Endothelial cell of umbilical vein (primary cell): Measurements from ENCODE around the gene TENT5C. TPM values are rescaled to one million over a fixed set of nuclear protein-coding genes. Genes with fewer than 3 reads are reported as not detected.

Source experiments
- BruUV-seq: library from RNA; stranded (reverse); fragments of 400-500 nt; replicated peaks from 2 replicates; lab custom pipeline; 2021; lab: Mats Ljungman, UMichigan
- CTCF ChIA-PET: fragments of 300-600, 350-600 bp; sonication (Branson Sonifier 250); formaldehyde crosslinking; loops from one replicate; lab custom pipeline; 2021; ENCODE audit warnings: antibody characterized with exemption, inconsistent platforms; lab: Charles Lee
- POLR2A ChIA-PET: fragments of 300-600, 350-600 bp; sonication (Branson Sonifier 250); formaldehyde crosslinking; loops from one replicate; lab custom pipeline; 2021; ENCODE audit warnings: antibody characterized with exemption, inconsistent platforms; lab: Charles Lee
- DNase-seq: peaks from one replicate; pipeline ENCODE4 v3.0.0-alpha.2; 2011; ENCODE audit warnings: low read depth, low spot score
- FAIRE-seq: peaks from 2 replicates; lab custom pipeline; 2011; peaks lifted over from hg19 to GRCh38; lab: Jason Lieb, UNC
- H2AFZ ChIP-seq: 2 replicates; pipeline ENCODE4 v1.6.0; 2012; ENCODE audit warnings: low read depth, low read length, control low read depth, inconsistent platforms
- H3K27ac ChIP-seq: 2 replicates; pipeline ENCODE4 v1.5.1; 2011; ENCODE audit warnings: low read depth, mild to moderate bottlenecking, control low read depth, low read length, moderate library complexity; ENCODE audit not compliant: insufficient read depth
- H3K27me3 ChIP-seq, 2 experiments: 2 replicates each; pipeline versions ENCODE4 v1.6.0 to v1.6.1; 2011; ENCODE audit warnings: low read length in 2 of 2, mixed read lengths in 1 of 2; ENCODE audit not compliant: control insufficient read depth in 2 of 2, insufficient read depth in 2 of 2
- H3K36me3 ChIP-seq, 2 experiments: 2 replicates in 1 of 2; 3 replicates in 1 of 2; pipeline ENCODE4 v1.5.1; 2011; ENCODE audit warnings: low read length in 2 of 2, mild to moderate bottlenecking in 1 of 2, moderate library complexity in 1 of 2; ENCODE audit not compliant: control insufficient read depth in 2 of 2, insufficient read depth in 2 of 2; ENCODE audit errors: extremely low read depth in 1 of 2
- H3K4me1 ChIP-seq: 3 replicates; pipeline ENCODE4 v1.5.1; 2011; ENCODE audit warnings: mild to moderate bottlenecking, low read length; ENCODE audit not compliant: control insufficient read depth, insufficient read depth; ENCODE audit errors: extremely low read depth
- H3K4me2 ChIP-seq: 2 replicates; pipeline ENCODE4 v1.6.1; 2011; ENCODE audit warnings: low read length, control low read depth, mixed read lengths; ENCODE audit not compliant: insufficient read depth
- H3K4me3 ChIP-seq, 3 experiments: fragments of 200-600 bp in 1 of 3; sonication (generic), shearing (Covaris generic) in 1 of 3; replicated peaks in 1 of 3; 2 replicates each; pipeline ENCODE4 v1.5.1; 2011 to 2016; ENCODE audit warnings: control low read depth in 3 of 3, low read length in 3 of 3, mild to moderate bottlenecking in 2 of 3, inconsistent platforms in 1 of 3, low read depth in 1 of 3, moderate library complexity in 1 of 3; ENCODE audit not compliant: insufficient read depth in 1 of 3
- H3K79me2 ChIP-seq: 2 replicates; pipeline ENCODE4 v1.6.0; 2012; ENCODE audit warnings: low read length, inconsistent platforms; ENCODE audit not compliant: control insufficient read depth, insufficient read depth
- H3K9ac ChIP-seq: replicated peaks from 2 replicates; pipeline ENCODE3; 2011; ENCODE audit warnings: low read length, control low read depth; ENCODE audit not compliant: insufficient read depth; ENCODE audit errors: extremely low read depth
- H3K9me1 ChIP-seq: replicated peaks from 3 replicates; pipeline ENCODE4 v1.6.0; 2011; ENCODE audit warnings: mild to moderate bottlenecking, low read length; ENCODE audit not compliant: control insufficient read depth, insufficient read depth; ENCODE audit errors: extremely low read depth
- H3K9me3 ChIP-seq: replicated peaks from 2 replicates; pipeline ENCODE4 v1.5.1; 2012; ENCODE audit warnings: low read length, inconsistent platforms; ENCODE audit not compliant: control insufficient read depth, insufficient read depth
- H4K20me1 ChIP-seq: replicated peaks from 2 replicates; pipeline ENCODE3; 2011; ENCODE audit warnings: mild to moderate bottlenecking, low read length; ENCODE audit not compliant: control insufficient read depth, insufficient read depth; ENCODE audit errors: extremely low read depth
- EZH2 ChIP-seq: IDR thresholded peaks from 2 replicates; pipeline ENCODE4 v1.6.1; 2012; ENCODE audit warnings: borderline replicate concordance, low read depth, mild to moderate bottlenecking, moderate library complexity, low read length, inconsistent platforms; ENCODE audit not compliant: severe bottlenecking
- FOS ChIP-seq: IDR thresholded peaks from 2 replicates; pipeline ENCODE4 v1.6.1; 2011; ENCODE audit warnings: mild to moderate bottlenecking, low read length, moderate library complexity, borderline replicate concordance; ENCODE audit not compliant: insufficient read depth
- GATA2 ChIP-seq: IDR thresholded peaks from 2 replicates; pipeline ENCODE4 v1.7.0; 2011; ENCODE audit warnings: low read depth, mild to moderate bottlenecking, moderate library complexity, mixed read lengths, low read length; ENCODE audit not compliant: insufficient read length, insufficient read depth
- JUN ChIP-seq: IDR thresholded peaks from 2 replicates; pipeline ENCODE4 v1.6.1; 2011; ENCODE audit warnings: borderline replicate concordance, low read depth; ENCODE audit not compliant: insufficient read length, insufficient read depth
- POLR2A ChIP-seq: IDR thresholded peaks from 2 replicates; pipeline ENCODE4 v1.6.1; 2012; ENCODE audit warnings: low read depth, mild to moderate bottlenecking, control low read depth, low read length
- dilution Hi-C: fragments of 300-500 bp; cut with MboI; formaldehyde crosslinking; loops from one replicate; pipeline ENCODE4 v1.15.0; 2019; ENCODE audit warnings: low sequenced_read_pairs; ENCODE audit not compliant: extremely low pct_ligation_motif_present
- intact Hi-C: fragments of 100-400 bp; cut with micrococcal nuclease; formaldehyde crosslinking; loops from one replicate; pipeline ENCODE4 v1.10.0; 2022
- polyA plus RNA-seq, 4 experiments: library from polyadenylated mRNA; depleted of rRNA in 3 of 4; stranded (reverse) in 3 of 4; unstranded in 1 of 4; fragments of >200 nt; gene quantifications; 2 replicates each; pipeline versions ENCODE4 v1.2.1 to v1.2.3, GENCODE V29; 2011 to 2012; ENCODE audit warnings: missing spikeins in 1 of 4
- total RNA-seq: library from RNA; stranded (reverse); gene quantifications from 2 replicates; pipeline ENCODE4 v1.2.3, GENCODE V29; 2021
- TF ChIP-seq, protein P1 (sequence below), 2 donors: IDR thresholded peaks; 1 replicate in 1 of 2; 2 replicates in 1 of 2; pipeline ENCODE4 v1.5.1; 2011; ENCODE audit warnings: low read length in 2 of 2, mild to moderate bottlenecking in 2 of 2, moderate library complexity in 2 of 2, control low read depth in 1 of 2, inconsistent platforms in 1 of 2, low read depth in 1 of 2; ENCODE audit not compliant: insufficient read depth in 1 of 2; ENCODE audit errors: extremely low read depth in 1 of 2
- TF ChIP-seq, protein P2 (sequence below): IDR thresholded peaks from 2 replicates; pipeline ENCODE4 v1.6.1; 2011; ENCODE audit not compliant: insufficient read depth, insufficient read length

Gene TENT5C
- total and polyA plus RNA-seq, 2 donors (not counting 3 experiments of a cell fraction or from before 2014, with no cell fraction given), result 0.06 to 0.22 TPM

DNA sequence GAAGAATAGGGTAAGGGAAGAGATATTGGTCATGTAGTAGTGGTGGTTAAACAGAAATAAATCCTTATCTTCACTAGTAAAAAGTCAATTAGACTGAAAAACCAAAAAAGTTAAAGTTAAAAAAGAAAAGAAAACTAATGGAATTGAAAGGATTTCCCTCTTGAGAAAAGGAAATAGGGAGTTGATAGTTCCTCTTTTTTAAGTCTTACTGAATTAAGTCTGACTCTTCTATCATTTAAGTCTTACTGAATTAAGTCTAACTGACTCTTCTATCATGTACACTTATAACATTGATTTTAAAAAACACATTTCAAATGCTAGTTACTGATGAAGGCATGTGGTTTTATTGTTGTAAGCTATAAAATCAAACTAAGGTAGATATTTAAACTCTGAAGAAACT is 49.5 kb upstream of the TENT5C start:
- H3K9me1 ChIP-seq, result no peaks in the 10 kb centered on the region
- H3K4me1 ChIP-seq, result no peaks in the 10 kb centered on the region
- no peaks in the 10 kb centered on the region for H3K9me3 ChIP-seq
- BruUV-seq, result no TSS peak
- H3K4me2 ChIP-seq, result no peak overlapping the region
- intact Hi-C loops (no loop called here), dilution Hi-C loops (no loop called here)
- CTCF ChIA-PET, result interaction anchor here (1.6 kb wide), 1 partner anchor 22 kb away, joined by 4 read pairs; no protein-coding TSS in a partner anchor
- no peak for TF ChIP-seq EZH2
- TF ChIP-seq, protein P1, sequence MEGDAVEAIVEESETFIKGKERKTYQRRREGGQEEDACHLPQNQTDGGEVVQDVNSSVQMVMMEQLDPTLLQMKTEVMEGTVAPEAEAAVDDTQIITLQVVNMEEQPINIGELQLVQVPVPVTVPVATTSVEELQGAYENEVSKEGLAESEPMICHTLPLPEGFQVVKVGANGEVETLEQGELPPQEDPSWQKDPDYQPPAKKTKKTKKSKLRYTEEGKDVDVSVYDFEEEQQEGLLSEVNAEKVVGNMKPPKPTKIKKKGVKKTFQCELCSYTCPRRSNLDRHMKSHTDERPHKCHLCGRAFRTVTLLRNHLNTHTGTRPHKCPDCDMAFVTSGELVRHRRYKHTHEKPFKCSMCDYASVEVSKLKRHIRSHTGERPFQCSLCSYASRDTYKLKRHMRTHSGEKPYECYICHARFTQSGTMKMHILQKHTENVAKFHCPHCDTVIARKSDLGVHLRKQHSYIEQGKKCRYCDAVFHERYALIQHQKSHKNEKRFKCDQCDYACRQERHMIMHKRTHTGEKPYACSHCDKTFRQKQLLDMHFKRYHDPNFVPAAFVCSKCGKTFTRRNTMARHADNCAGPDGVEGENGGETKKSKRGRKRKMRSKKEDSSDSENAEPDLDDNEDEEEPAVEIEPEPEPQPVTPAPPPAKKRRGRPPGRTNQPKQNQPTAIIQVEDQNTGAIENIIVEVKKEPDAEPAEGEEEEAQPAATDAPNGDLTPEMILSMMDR (IDR thresholded peaks at IDR 0.05; ENCODE audit: extremely low read depth in 1 of 2, insufficient read depth in 1 of 2, low read depth in 1 of 2, low read length in 2 of 2), result no peak
- no peak for TF ChIP-seq GATA2
- TF ChIP-seq POLR2A, result no peak
- TF ChIP-seq JUN, result no peak
- TF ChIP-seq, protein P2, sequence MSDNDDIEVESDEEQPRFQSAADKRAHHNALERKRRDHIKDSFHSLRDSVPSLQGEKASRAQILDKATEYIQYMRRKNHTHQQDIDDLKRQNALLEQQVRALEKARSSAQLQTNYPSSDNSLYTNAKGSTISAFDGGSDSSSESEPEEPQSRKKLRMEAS, result no peak
- TF ChIP-seq FOS, result no peak
- POLR2A ChIA-PET, result no interaction called here
- H3K27ac ChIP-seq, result no peak overlapping the region
- no peaks in the 10 kb centered on the region for H3K36me3 ChIP-seq
- H3K79me2 ChIP-seq, result no peaks in the 10 kb centered on the region
- no peak overlapping the region for H3K9ac ChIP-seq
- no peak for DNase-seq
- no peak overlapping the region for H3K4me3 ChIP-seq
- no peak for FAIRE-seq
- H4K20me1 ChIP-seq, result no peaks in the 10 kb centered on the region
- peaks cover 0 to 4% of the 10 kb centered on the region in 2 experiments for H3K27me3 ChIP-seq
- H2AFZ ChIP-seq, result no peak overlapping the region
